GM23338 (cell line): ENCODE results near the gene TUBGCP2. TPM values are rescaled to one million over a fixed set of nuclear protein-coding genes. Genes with fewer than 3 reads are reported as not detected.

Experiments
- ATAC-seq: fragments of 200-7000 bp; cut with Tn5 transposase; 3 replicates; pipeline ENCODE4 v1.9.1; 2020
- DNase-seq: peaks from one replicate; pipeline ENCODE4 v3.0.0-alpha.2; 2015; ENCODE audit warnings: low spot score
- H2AFZ ChIP-seq: fragments of 200-600 bp; sonication (generic); 2 replicates; pipeline ENCODE4 v1.8.0; 2016; ENCODE audit warnings: antibody characterized with exemption, mild to moderate bottlenecking, moderate library complexity
- H3F3A ChIP-seq: fragments of 200-600 bp; sonication (generic); replicated peaks from 2 replicates; pipeline ENCODE4 v1.8.0; 2017; ENCODE audit warnings: antibody characterized with exemption, mixed run types, low read depth
- H3K27ac ChIP-seq: fragments of 200-600 bp; sonication (generic); 2 replicates; pipeline ENCODE4 v1.6.1; 2016; ENCODE audit warnings: low read depth
- H3K27me3 ChIP-seq: fragments of 200-600 bp; sonication (generic); 2 replicates; pipeline ENCODE4 v1.8.0; 2016; ENCODE audit warnings: mild to moderate bottlenecking, mixed run types, moderate library complexity; ENCODE audit not compliant: insufficient read depth
- H3K36me3 ChIP-seq: fragments of 200-600 bp; sonication (generic); 2 replicates; pipeline ENCODE4 v1.8.0; 2016; ENCODE audit warnings: mild to moderate bottlenecking; ENCODE audit not compliant: insufficient read depth
- H3K4me1 ChIP-seq: fragments of 200-600 bp; sonication (generic); 2 replicates; pipeline ENCODE4 v1.8.0; 2016; ENCODE audit warnings: mild to moderate bottlenecking, moderate library complexity; ENCODE audit not compliant: insufficient read depth
- H3K4me2 ChIP-seq: fragments of 200-600 bp; sonication (generic); 2 replicates; pipeline ENCODE4 v1.7.1; 2017; ENCODE audit warnings: mixed run types
- H3K4me3 ChIP-seq: fragments of 200-600 bp; sonication (generic); 2 replicates; pipeline ENCODE4 v1.6.1; 2016; ENCODE audit warnings: mixed run types
- H3K79me2 ChIP-seq: fragments of 200-600 bp; sonication (generic); replicated peaks from 2 replicates; pipeline ENCODE4 v1.8.0; 2017; ENCODE audit warnings: mild to moderate bottlenecking; ENCODE audit not compliant: insufficient read depth
- H3K9me2 ChIP-seq: fragments of 200-600 bp; sonication (generic); 2 replicates; pipeline ENCODE4 v1.8.0; 2017; ENCODE audit not compliant: insufficient read depth
- H4K20me1 ChIP-seq: fragments of 200-600 bp; sonication (generic); replicated peaks from 2 replicates; pipeline ENCODE4 v1.8.0; 2017; ENCODE audit warnings: mild to moderate bottlenecking; ENCODE audit not compliant: insufficient read depth
- H3K27ac Mint-ChIP-seq: 2 replicates; pipeline ENCODE4 v1.8.0; 2020; ENCODE audit warnings: inconsistent platforms, mild to moderate bottlenecking, moderate library complexity, mixed read lengths
- H3K27me3 Mint-ChIP-seq: 3 replicates; pipeline ENCODE4 v1.8.0; 2022; ENCODE audit warnings: low read depth, mild to moderate bottlenecking, moderate library complexity, mixed read lengths, inconsistent platforms; ENCODE audit not compliant: insufficient read depth, poor library complexity
- H3K36me3 Mint-ChIP-seq: 3 replicates; pipeline ENCODE4 v1.8.0; 2021; ENCODE audit warnings: low read depth, mild to moderate bottlenecking, inconsistent platforms, moderate library complexity, mixed read lengths
- H3K4me1 Mint-ChIP-seq: 3 replicates; pipeline ENCODE4 v1.8.0; 2020; ENCODE audit warnings: mild to moderate bottlenecking, inconsistent platforms, mixed read lengths
- H3K4me3 Mint-ChIP-seq: 3 replicates; pipeline ENCODE4 v1.8.0; 2021; ENCODE audit warnings: moderate library complexity, mild to moderate bottlenecking, inconsistent platforms, mixed read lengths
- H3K9me3 Mint-ChIP-seq: 3 replicates; pipeline ENCODE4 v1.8.0; 2020; ENCODE audit warnings: moderate library complexity, mild to moderate bottlenecking, inconsistent platforms, mixed read lengths
- CREB1 ChIP-seq: fragments of 250-450 bp; sonication (Bioruptor Pico); IDR thresholded peaks from 2 replicates; pipeline ENCODE4 v1.5.0; 2020; ENCODE audit warnings: low read depth, mild to moderate bottlenecking, moderate library complexity
- EZH2 ChIP-seq: fragments of 200-600 bp; sonication (generic); IDR thresholded peaks from one replicate; pipeline ENCODE4 v1.8.0; 2017; ENCODE audit warnings: antibody characterized with exemption, mild to moderate bottlenecking, low read depth; ENCODE audit not compliant: unreplicated experiment
- EZH2phosphoT487 ChIP-seq: fragments of 200-600 bp; sonication (generic); IDR thresholded peaks from one replicate; pipeline ENCODE4 v1.8.1; 2018; ENCODE audit warnings: antibody characterized with exemption; ENCODE audit not compliant: unreplicated experiment
- JUNB ChIP-seq: IDR thresholded peaks from one replicate; pipeline ENCODE4 v1.6.1; 2016; ENCODE audit warnings: antibody characterized with exemption; ENCODE audit not compliant: unreplicated experiment
- NANOG ChIP-seq: IDR thresholded peaks from 2 replicates; pipeline ENCODE4 v1.6.1; 2016; ENCODE audit warnings: antibody characterized with exemption, borderline replicate concordance
- POLR2AphosphoS5 ChIP-seq: IDR thresholded peaks from 2 replicates; pipeline ENCODE4 v1.6.1; 2016; ENCODE audit warnings: antibody characterized with exemption, low read depth
- STAT1 ChIP-seq: IDR thresholded peaks from one replicate; pipeline ENCODE4 v1.6.1; 2016; ENCODE audit warnings: antibody characterized with exemption; ENCODE audit not compliant: unreplicated experiment
- ZNF114 ChIP-seq: fragments of 250-450 bp; sonication (Bioruptor Pico); IDR thresholded peaks from 2 replicates; pipeline ENCODE4 v1.5.0; 2020; ENCODE audit warnings: mild to moderate bottlenecking, moderate library complexity
- ZNF331 ChIP-seq: fragments of 250-450 bp; sonication (Bioruptor Pico); IDR thresholded peaks from 2 replicates; pipeline ENCODE4 v1.5.0; 2020; ENCODE audit warnings: low read depth, mild to moderate bottlenecking, moderate library complexity
- polyA plus RNA-seq: library from polyadenylated mRNA; unstranded; fragments of >200 nt; fragmentation: Nextera tagmentation; extraction: Ambion mirVana; gene quantifications from 2 replicates; pipeline ENCODE4 v1.2.1, GENCODE V29; 2016
- total RNA-seq: library from RNA; depleted of rRNA; stranded (reverse); fragments of >200 nt; shearing (Covaris generic); gene quantifications from 2 replicates; pipeline ENCODE4 v1.2.3, GENCODE V29; 2014
- TF ChIP-seq, protein P1 (sequence below): fragments of 250-450 bp; sonication (Bioruptor Pico); IDR thresholded peaks from 2 replicates; pipeline ENCODE4 v1.5.0; 2020; ENCODE audit warnings: mild to moderate bottlenecking, moderate library complexity
- TF ChIP-seq, protein P2 (sequence below): IDR thresholded peaks from 2 replicates; pipeline ENCODE4 v1.6.1; 2016; ENCODE audit warnings: antibody characterized with exemption
- TF ChIP-seq, protein P3 (sequence below): IDR thresholded peaks from one replicate; pipeline ENCODE4 v1.6.1; 2018; ENCODE audit warnings: antibody characterized with exemption; ENCODE audit not compliant: unreplicated experiment
- TF ChIP-seq, protein P4 (sequence below), 2 experiments: fragments of 200-600 bp in 1 of 2; sonication (generic) in 1 of 2; conservative IDR thresholded peaks; 2 replicates each; pipeline versions ENCODE4 v1.5.1 to v1.6.1; 2016 to 2017; ENCODE audit warnings: antibody characterized with exemption in 2 of 2, low read depth in 2 of 2, mild to moderate bottlenecking in 2 of 2, moderate library complexity in 1 of 2

Gene TUBGCP2
- total and polyA plus RNA-seq, 2 experiments from 2014 or later: 59.6 to 67.7 TPM

DNA sequence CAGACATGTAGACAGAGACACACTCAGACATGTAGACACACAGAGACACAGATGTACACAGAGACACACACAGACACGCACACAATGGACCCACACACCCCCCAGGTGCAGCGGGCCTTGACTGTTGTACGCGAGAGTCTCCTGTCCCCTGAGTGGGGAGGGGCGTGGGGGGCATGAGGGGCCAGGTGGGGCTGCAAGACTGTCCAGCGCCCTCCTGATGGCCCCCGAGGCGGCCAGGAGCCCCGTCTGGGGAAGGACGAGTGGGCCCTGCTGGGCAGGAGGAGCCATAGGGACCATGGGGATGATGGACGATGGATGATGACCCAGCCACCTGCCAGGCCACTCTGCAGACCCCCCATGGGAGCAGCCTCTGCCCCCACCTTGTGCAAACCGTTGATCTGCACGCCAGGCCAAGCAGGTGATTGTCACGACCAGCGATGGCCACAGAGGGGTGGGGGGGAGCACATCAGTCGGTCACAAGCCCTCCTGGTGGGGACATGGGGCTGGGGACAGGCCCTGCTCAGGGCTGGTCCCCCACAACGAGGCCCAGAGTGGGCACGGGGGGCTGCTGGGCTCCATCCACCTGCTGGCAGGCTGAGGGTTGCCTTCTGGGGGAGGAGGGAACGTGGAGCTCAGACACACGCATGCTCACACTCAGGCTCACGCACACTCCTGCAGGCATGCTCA, 59.4 kb downstream of the TUBGCP2 start (continued):
- TF ChIP-seq, protein P1, sequence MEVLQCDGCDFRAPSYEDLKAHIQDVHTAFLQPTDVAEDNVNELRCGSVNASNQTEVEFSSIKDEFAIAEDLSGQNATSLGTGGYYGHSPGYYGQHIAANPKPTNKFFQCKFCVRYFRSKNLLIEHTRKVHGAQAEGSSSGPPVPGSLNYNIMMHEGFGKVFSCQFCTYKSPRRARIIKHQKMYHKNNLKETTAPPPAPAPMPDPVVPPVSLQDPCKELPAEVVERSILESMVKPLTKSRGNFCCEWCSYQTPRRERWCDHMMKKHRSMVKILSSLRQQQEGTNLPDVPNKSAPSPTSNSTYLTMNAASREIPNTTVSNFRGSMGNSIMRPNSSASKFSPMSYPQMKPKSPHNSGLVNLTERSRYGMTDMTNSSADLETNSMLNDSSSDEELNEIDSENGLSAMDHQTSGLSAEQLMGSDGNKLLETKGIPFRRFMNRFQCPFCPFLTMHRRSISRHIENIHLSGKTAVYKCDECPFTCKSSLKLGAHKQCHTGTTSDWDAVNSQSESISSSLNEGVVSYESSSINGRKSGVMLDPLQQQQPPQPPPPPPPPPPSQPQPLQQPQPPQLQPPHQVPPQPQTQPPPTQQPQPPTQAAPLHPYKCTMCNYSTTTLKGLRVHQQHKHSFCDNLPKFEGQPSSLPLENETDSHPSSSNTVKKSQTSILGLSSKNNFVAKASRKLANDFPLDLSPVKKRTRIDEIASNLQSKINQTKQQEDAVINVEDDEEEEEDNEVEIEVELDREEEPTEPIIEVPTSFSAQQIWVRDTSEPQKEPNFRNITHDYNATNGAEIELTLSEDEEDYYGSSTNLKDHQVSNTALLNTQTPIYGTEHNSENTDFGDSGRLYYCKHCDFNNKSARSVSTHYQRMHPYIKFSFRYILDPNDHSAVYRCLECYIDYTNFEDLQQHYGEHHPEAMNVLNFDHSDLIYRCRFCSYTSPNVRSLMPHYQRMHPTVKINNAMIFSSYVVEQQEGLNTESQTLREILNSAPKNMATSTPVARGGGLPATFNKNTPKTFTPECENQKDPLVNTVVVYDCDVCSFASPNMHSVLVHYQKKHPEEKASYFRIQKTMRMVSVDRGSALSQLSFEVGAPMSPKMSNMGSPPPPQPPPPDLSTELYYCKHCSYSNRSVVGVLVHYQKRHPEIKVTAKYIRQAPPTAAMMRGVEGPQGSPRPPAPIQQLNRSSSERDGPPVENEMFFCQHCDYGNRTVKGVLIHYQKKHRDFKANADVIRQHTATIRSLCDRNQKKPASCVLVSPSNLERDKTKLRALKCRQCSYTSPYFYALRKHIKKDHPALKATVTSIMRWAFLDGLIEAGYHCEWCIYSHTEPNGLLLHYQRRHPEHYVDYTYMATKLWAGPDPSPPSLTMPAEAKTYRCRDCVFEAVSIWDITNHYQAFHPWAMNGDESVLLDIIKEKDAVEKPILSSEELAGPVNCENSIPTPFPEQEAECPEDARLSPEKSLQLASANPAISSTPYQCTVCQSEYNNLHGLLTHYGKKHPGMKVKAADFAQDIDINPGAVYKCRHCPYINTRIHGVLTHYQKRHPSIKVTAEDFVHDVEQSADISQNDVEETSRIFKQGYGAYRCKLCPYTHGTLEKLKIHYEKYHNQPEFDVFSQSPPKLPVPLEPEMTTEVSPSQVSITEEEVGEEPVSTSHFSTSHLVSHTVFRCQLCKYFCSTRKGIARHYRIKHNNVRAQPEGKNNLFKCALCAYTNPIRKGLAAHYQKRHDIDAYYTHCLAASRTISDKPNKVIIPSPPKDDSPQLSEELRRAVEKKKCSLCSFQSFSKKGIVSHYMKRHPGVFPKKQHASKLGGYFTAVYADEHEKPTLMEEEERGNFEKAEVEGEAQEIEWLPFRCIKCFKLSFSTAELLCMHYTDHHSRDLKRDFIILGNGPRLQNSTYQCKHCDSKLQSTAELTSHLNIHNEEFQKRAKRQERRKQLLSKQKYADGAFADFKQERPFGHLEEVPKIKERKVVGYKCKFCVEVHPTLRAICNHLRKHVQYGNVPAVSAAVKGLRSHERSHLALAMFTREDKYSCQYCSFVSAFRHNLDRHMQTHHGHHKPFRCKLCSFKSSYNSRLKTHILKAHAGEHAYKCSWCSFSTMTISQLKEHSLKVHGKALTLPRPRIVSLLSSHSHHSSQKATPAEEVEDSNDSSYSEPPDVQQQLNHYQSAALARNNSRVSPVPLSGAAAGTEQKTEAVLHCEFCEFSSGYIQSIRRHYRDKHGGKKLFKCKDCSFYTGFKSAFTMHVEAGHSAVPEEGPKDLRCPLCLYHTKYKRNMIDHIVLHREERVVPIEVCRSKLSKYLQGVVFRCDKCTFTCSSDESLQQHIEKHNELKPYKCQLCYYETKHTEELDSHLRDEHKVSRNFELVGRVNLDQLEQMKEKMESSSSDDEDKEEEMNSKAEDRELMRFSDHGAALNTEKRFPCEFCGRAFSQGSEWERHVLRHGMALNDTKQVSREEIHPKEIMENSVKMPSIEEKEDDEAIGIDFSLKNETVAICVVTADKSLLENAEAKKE (CRISPR knock-in tag): no peak
- TF ChIP-seq EZH2phosphoT487: no peak
- no peak for TF ChIP-seq STAT1
- no peak for TF ChIP-seq CREB1
- no peak for TF ChIP-seq POLR2AphosphoS5
- TF ChIP-seq, protein P2, sequence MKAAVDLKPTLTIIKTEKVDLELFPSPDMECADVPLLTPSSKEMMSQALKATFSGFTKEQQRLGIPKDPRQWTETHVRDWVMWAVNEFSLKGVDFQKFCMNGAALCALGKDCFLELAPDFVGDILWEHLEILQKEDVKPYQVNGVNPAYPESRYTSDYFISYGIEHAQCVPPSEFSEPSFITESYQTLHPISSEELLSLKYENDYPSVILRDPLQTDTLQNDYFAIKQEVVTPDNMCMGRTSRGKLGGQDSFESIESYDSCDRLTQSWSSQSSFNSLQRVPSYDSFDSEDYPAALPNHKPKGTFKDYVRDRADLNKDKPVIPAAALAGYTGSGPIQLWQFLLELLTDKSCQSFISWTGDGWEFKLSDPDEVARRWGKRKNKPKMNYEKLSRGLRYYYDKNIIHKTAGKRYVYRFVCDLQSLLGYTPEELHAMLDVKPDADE: no peak

DNA sequence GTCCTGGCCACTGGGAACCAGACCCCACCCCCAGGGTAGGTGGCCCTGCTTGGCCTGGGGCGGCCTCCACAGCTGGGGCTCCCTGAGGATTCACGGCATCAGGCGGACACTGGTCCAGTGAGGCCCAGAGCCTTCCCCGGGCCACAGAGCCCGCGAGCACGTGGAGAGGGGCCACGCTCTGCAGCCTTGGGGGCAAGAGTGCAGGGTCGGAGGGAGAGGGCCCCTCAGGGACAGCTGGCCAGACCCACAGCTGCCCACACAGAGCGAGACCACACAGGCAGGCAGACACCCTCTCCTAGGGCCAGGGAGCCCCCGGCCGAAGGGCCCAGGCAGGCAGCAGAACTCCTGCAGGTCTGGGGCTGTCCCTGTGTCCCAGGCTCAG, 60.3 kb downstream of the TUBGCP2 start:
- H3K27me3 ChIP-seq: no peaks in the 10 kb centered on the region
- H3K4me1 ChIP-seq: peaks cover 11% of the 10 kb centered on the region; the same call in 1 of the 2 replicates
- Mint-ChIP-seq H3K4me1 (peaks cover 17% of the 10 kb centered on the region), H3K36me3 (no peaks in the 10 kb centered on the region), H3K27me3 (peaks cover 17% of the 10 kb centered on the region), H3K4me3 (no peak overlapping the region), H3K9me3 (no peaks in the 10 kb centered on the region), H3K27ac (no peak overlapping the region)
- no peak overlapping the region for H2AFZ ChIP-seq
- DNase-seq (no peak), ATAC-seq (no peak)
- H3F3A ChIP-seq: no peaks in the 10 kb centered on the region
- no peak overlapping the region for H3K4me2 ChIP-seq
- no peaks in the 10 kb centered on the region for H3K9me2 ChIP-seq
- no peaks in the 10 kb centered on the region for H3K36me3 ChIP-seq
- H3K79me2 ChIP-seq: no peaks in the 10 kb centered on the region
- no peaks in the 10 kb centered on the region for H4K20me1 ChIP-seq
- H3K4me3 ChIP-seq: no peak overlapping the region
- no peak overlapping the region for H3K27ac ChIP-seq
- no peak for TF ChIP-seq NANOG
- no peak for TF ChIP-seq STAT1
- TF ChIP-seq CREB1: no peak
- no peak for TF ChIP-seq EZH2
- TF ChIP-seq, protein P3, sequence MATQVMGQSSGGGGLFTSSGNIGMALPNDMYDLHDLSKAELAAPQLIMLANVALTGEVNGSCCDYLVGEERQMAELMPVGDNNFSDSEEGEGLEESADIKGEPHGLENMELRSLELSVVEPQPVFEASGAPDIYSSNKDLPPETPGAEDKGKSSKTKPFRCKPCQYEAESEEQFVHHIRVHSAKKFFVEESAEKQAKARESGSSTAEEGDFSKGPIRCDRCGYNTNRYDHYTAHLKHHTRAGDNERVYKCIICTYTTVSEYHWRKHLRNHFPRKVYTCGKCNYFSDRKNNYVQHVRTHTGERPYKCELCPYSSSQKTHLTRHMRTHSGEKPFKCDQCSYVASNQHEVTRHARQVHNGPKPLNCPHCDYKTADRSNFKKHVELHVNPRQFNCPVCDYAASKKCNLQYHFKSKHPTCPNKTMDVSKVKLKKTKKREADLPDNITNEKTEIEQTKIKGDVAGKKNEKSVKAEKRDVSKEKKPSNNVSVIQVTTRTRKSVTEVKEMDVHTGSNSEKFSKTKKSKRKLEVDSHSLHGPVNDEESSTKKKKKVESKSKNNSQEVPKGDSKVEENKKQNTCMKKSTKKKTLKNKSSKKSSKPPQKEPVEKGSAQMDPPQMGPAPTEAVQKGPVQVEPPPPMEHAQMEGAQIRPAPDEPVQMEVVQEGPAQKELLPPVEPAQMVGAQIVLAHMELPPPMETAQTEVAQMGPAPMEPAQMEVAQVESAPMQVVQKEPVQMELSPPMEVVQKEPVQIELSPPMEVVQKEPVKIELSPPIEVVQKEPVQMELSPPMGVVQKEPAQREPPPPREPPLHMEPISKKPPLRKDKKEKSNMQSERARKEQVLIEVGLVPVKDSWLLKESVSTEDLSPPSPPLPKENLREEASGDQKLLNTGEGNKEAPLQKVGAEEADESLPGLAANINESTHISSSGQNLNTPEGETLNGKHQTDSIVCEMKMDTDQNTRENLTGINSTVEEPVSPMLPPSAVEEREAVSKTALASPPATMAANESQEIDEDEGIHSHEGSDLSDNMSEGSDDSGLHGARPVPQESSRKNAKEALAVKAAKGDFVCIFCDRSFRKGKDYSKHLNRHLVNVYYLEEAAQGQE: no peak
- no peak for TF ChIP-seq ZNF114 (CRISPR knock-in tag)
- TF ChIP-seq EZH2phosphoT487: no peak
- TF ChIP-seq ZNF331 (CRISPR knock-in tag): no peak
- TF ChIP-seq JUNB: no peak
- TF ChIP-seq, protein P4, sequence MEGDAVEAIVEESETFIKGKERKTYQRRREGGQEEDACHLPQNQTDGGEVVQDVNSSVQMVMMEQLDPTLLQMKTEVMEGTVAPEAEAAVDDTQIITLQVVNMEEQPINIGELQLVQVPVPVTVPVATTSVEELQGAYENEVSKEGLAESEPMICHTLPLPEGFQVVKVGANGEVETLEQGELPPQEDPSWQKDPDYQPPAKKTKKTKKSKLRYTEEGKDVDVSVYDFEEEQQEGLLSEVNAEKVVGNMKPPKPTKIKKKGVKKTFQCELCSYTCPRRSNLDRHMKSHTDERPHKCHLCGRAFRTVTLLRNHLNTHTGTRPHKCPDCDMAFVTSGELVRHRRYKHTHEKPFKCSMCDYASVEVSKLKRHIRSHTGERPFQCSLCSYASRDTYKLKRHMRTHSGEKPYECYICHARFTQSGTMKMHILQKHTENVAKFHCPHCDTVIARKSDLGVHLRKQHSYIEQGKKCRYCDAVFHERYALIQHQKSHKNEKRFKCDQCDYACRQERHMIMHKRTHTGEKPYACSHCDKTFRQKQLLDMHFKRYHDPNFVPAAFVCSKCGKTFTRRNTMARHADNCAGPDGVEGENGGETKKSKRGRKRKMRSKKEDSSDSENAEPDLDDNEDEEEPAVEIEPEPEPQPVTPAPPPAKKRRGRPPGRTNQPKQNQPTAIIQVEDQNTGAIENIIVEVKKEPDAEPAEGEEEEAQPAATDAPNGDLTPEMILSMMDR (conservative IDR thresholded peaks at IDR 0.05; ENCODE audit: low read depth in 2 of 2): no peak
